ENCODE results near the gene FGA.

DNA sequence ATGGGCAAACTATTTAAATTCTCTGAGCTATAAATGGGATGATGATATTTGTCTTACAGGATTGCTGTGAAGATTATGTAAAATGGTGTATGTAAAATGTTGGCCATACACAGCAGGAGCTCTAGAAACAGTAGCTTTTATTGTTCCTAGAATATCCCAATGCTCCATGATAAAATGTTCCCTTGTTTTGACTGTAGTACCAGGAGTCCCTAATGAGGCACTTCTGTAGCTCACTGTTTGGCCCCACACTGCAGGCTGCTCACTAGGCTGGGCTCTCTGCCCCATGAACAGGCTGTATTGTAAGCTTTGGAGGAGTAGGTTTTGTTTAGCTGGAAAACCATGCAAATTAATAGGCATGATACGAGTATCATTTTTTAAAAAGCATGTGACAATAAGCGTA lies 3.3 kb upstream of the FGA start:
- TF ChIP-seq RNF2 (IDR thresholded peaks at IDR 0.05; ENCODE audit: borderline replicate concordance, low read depth) (no peak), RCOR1 (IDR thresholded peaks at IDR 0.05; ENCODE audit: low read depth, low read length) (no peak)
